Right renal cortex interstitium (tissue), 3 donors: ENCODE measurements around the gene P2RY2. TPM values are rescaled to one million over a fixed set of nuclear protein-coding genes. Genes with fewer than 3 reads are reported as not detected.
"Not testable (repeated sequence)": the region's sequence is repeated elsewhere in the genome, so short reads cannot be mapped to it uniquely, and the experiment has no call there.

Experiments
- DNase-seq, 3 donors: peaks; one replicate each; pipeline ENCODE4 v3.0.0-alpha.2; 2013; ENCODE audit warnings: low read depth in 3 of 3, low spot score in 2 of 3
- polyA plus RNA-seq, 3 donors: library from polyadenylated mRNA; unstranded; fragments of 120-200 nt; gene quantifications; one replicate each; pipeline ENCODE4 v1.2.1, GENCODE V29; 2013; ENCODE audit not compliant: insufficient read length in 3 of 3

Gene P2RY2
- polyA plus RNA-seq, 3 donors: 0.58 to 0.81 (median 0.67) TPM

GRCh38 chr11:73225001-73225686 lies 7.1 kb downstream of the P2RY2 start:
- no peak for DNase-seq

GRCh38 chr11:73225851-73226250 lies 7.8 kb downstream of the P2RY2 start:
- no peak for DNase-seq

GRCh38 chr11:73226297-73227006 lies 8.4 kb downstream of the P2RY2 start:
- no peak for DNase-seq

GRCh38 chr11:73227571-73228211 lies 9.6 kb downstream of the P2RY2 start:
- DNase-seq: no peak

GRCh38 chr11:73228268-73229134 lies 10.4 kb downstream of the P2RY2 start:
- DNase-seq: no peak

- DNase-seq: no peak
Measured at GRCh38 chr11:73229321-73229895, 11.3 kb downstream of the P2RY2 start.

GRCh38 chr11:73229896-73230875 lies 12.1 kb downstream of the P2RY2 start:
- DNase-seq: no peak

- no peak for DNase-seq
Measured at GRCh38 chr11:73230931-73231330, 12.8 kb downstream of the P2RY2 start.

- not testable (repeated sequence) for DNase-seq
Measured at GRCh38 chr11:73232487-73232886, 14.4 kb downstream of the P2RY2 start.

GRCh38 chr11:73233211-73233610 lies 15.1 kb downstream of the P2RY2 start:
- no peak for DNase-seq

- DNase-seq: no peak
Measured at GRCh38 chr11:73233692-73234470, 15.8 kb downstream of the P2RY2 start.

GRCh38 chr11:73234471-73235181 lies 16.5 kb downstream of the P2RY2 start:
- no peak for DNase-seq

GRCh38 chr11:73235236-73235786 lies 17.2 kb downstream of the P2RY2 start:
- no peak for DNase-seq

GRCh38 chr11:73236205-73236765 lies 18.2 kb downstream of the P2RY2 start:
- no peak for DNase-seq

- no peak for DNase-seq
Measured at GRCh38 chr11:73236854-73237253, 18.8 kb downstream of the P2RY2 start.

- DNase-seq: no peak
Measured at GRCh38 chr11:73237471-73238290, 19.6 kb downstream of the P2RY2 start.
